HG03571 (cell line): ENCODE measurements around the gene ESPL1.
A peak's percentile ranks its signal among the peaks of the same experiment; 100 is the strongest.

ENCODE experiments used
- ATAC-seq: cut with Tn5 transposase; IDR thresholded peaks from one replicate; pipeline ENCODE4 v1.9.1; 2021; ENCODE audit not compliant: unreplicated experiment

ESPL1 gene

DNA sequence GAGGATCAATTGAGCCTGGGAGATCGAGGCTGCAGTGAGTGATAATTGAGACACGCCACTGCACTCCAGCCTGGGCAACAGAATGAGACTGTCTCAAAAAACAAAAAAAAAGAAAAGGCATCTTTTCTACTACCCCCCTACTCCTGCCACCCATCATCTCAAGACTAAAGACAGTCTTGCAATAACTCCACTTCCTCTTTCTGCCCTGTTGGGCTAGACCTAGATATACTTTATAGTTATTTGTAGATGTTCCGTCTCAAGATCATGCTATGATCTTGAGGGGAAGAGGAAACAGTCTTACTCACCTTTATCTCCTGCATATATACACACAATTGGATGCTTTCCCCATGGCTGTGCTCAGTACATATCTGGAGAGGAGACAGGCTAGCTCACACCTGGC lies 12.1 kb upstream of the ESPL1 start:
- no peak for ATAC-seq

DNA sequence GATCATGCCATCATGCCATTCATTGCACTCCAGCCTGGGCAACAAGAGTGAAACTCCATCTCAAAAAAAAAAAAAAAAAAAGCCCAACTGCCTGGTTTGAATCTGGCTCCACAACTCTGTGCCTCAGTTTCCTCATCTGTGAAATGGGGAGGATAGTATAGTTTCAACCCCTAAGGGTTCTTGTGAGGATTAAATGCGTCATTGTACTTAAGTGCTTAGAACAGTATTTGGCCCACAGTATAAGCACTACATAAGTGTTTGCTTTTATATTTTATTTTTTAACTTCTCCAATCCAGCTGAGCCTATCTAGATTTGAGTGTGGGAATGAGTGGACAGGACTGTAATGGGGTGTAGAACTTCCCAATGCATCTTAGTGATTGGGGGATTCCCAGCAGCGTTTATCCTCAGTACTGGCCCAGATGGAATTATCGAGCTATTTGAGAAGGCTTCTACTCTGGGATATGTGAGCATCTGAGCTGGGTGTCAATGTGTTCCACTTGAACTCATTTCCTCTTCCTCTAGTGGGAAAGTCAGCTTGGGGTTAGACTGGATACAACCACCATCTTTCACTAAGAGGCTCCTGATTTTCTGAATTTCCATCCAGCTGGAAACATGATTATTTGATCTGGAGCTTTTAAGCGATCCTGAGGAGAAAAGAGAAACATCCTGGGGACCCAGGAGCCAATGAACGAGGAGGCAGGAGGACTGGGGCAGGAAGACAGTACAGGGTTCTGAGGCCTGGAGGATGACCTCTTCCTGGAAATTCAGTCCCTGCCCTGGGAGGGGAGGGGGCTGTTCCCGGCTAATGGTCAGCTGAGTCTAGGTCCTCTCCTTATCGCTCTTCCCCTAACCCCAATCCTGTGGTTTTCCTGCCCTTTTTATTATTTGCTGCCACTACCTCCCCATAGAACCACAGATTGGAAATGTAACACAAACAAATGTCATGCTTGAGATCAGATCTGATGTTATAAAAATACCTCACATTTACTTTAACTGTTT lies 9.3 kb upstream of the ESPL1 start:
- no peak for ATAC-seq

DNA sequence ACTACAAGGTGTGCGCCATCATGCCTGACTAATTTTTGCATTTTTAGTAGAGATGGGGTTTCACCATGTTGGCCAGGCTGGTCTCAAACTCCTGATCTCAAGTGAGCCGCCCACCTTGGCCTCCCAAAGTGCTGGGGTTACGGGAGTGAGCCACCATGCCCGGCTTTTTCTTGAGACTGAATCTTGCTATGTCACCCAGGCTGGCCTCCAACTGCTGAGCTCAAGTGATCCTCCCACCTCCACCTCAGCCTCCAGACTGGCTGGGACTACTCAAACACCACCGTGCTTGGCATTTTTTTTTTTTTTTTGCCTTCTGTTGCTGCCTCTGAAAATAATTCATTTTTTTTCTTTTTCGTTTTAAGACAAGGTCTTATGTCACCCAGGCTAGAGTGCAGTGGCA lies 8.2 kb upstream of the ESPL1 start:
- ATAC-seq: no peak

DNA sequence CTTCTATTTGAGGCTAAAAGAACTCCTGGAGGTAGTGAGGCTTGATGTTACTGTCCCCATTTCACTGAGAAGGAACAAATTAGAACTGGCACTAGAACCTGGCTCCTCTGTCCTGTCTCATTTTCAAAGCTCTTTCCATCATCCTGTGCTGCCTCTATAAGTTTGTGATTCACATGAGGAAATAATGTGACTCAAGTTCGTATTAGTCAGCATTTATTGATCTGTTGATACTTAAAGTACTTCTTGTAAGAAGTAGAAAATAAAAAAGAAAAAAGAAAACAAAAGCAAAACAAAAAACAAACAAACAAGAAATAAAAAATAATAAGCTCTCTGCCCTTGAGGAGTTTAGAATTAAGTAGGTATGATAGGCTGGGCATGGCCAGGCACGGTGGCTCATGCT lies 2.3 kb upstream of the ESPL1 start:
- no peak for ATAC-seq

DNA sequence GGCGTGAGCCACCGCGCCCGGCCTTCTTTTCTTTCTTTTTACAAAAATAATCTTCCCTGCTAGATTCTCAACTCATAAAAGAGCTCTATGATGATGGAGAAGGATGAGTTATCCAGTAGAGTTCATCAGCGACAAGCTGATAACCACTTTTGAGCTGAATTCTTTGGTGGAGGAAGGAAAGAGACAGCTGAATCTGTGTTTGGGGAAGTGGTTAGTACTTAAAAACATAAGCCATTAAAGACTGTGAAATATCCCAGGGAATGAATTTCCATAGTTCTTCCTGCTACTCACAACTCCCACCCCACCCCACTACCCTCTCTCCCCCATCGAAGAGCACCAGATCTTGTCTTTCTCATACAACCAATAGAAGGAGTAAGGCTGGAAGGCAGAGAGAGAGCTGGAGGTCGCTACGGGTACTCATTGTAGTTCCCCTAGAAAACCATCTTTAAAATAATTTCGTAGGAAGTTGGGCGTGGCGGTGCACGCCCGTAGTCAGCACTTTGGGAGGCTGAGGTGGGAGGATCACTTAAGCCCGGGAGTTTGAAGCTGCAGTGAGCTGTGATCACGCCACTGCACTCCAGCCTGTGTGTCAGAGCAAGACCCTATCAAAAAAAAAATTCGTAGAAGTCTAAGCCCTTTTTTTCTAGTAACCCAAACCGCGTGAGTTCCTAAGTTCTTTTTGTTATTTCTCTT lies 647 bp upstream of the ESPL1 start:
- ATAC-seq: no peak

DNA sequence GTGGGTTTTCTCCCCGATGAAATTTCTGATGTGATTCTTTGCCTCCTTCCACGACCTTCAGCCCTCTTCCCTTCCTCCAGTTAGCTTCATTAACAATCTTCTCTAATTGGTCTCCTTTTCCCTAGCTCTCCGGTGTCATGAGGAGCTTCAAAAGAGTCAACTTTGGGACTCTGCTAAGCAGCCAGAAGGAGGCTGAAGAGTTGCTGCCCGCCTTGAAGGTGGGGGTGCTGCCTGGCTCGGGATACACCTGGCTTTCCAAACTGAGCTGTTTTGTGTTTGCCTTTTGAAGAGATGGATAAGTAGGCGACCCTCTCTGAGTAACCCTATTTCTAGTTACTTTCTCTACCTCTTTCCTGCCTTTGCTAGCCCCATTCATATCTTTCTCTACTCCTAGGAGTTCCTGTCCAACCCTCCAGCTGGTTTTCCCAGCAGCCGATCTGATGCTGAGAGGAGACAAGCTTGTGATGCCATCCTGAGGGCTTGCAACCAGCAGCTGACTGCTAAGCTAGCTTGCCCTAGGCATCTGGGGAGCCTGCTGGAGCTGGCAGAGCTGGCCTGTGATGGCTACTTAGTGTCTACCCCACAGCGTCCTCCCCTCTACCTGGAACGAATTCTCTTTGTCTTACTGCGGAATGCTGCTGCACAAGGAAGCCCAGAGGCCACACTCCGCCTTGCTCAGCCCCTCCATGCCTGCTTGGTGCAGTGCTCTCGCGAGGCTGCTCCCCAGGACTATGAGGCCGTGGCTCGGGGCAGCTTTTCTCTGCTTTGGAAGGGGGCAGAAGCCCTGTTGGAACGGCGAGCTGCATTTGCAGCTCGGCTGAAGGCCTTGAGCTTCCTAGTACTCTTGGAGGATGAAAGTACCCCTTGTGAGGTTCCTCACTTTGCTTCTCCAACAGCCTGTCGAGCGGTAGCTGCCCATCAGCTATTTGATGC lies 797 bp downstream of the ESPL1 start:
- ATAC-seq: peak; percentile 22

DNA sequence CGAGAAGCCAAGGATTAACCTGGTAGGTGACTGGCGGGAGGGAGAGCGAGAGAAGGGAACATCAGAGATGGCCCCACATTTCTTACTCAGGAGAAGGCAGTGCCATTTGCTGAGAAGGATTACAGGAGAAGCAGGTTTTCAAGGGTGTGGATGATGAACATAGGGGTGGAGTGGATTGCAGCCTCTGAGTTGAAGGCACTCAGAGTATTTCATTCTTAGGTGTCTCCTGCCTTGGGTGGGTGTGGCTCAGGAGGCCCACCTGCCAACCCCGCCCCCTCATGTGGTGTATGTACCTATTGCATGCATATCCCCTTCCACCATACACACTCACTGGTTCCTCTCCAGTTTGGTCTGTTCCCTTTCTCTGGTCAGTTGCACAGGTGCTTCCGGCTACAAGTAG lies 6.3 kb downstream of the ESPL1 start:
- ATAC-seq: no peak

DNA sequence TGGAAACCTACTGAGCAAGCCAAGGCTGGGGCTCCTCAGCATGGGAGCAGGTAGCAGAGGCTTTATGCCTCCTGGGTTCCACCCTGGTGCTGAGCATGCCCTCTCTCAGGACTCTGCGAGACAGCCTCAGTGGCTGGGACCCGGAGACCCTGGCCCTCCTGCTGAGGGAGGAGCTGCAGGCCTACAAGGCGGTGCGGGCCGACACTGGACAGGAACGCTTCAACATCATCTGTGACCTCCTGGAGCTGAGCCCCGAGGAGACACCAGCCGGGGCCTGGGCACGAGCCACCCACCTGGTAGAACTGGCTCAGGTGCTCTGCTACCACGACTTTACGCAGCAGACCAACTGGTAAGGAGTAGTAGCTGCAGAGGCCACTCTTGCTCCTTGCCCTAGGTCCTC lies 8.4 kb downstream of the ESPL1 start:
- ATAC-seq: no peak

DNA sequence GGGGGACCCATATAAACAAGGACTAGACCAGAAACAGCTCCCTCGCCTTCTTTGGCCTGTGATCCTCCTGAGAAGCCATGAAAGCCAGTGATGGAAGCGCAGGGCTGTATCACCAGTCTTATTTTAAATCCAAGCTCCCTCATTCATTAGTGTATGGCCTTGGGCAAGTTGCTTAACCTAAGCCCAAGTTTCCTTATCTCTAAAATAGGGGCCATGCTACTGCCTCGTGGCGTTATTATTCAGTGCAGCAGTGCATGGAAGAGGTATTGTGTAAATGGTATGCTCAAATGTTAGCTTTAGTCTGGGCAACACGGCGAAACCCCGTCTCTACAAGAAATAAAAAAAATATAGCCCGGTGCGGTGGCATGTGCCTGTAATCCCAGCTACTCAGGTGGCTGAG lies 9.9 kb downstream of the ESPL1 start:
- no peak for ATAC-seq

DNA sequence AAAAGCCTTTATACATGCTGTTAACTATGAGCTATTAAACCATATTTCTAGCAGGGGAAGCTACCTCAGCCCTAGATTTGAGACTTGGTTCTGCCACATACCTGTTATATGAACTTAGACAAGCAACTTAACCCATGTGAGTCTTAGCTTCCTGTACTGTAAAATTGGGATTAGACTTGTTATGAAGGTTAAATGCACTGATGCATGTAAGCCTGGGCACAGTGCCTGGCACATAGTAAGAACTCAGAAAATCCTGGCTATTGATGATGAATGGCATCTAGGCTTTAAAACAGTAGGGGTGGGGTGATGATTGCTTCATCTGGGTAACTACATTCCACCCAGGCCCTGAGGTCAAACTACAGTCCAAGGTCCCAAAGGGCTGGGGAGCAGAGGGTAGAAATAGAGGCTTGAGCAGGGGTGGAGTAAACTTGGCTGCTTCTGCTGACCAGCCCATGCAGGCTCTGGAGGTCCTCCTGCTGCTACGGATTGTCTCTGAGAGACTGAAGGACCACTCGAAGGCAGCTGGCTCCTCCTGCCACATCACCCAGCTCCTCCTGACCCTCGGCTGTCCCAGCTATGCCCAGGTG lies 11.3 kb downstream of the ESPL1 start:
- ATAC-seq: no peak

DNA sequence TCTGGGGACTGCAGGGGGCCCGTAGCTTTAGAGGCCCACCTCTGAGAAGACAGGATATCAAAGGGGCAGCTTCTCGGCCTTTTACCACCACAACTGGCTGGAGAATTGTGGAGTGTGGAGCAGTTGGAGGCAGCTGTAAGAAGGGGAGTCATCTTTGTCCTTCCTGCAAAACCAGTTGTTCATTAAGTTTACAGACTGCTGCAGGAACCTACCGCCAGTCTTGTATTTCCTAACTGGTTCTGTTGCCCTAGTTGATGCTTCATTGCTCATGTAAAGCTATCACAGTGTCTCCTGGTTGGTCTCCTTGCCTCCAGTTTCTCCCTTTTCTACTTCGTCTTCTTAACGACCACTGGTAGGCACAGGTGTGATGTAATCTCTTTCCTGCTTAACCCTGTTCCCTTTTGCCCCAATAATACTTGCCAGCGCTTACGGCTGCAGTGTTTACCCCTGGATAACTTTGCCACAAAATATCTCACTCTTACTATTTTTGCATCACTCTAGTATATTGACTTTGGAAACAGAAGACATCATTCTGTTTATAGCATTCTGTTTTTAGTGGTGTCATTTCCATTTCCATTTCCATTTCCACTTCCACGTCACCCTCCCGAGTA lies 11.9 kb downstream of the ESPL1 start:
- ATAC-seq: no peak

DNA sequence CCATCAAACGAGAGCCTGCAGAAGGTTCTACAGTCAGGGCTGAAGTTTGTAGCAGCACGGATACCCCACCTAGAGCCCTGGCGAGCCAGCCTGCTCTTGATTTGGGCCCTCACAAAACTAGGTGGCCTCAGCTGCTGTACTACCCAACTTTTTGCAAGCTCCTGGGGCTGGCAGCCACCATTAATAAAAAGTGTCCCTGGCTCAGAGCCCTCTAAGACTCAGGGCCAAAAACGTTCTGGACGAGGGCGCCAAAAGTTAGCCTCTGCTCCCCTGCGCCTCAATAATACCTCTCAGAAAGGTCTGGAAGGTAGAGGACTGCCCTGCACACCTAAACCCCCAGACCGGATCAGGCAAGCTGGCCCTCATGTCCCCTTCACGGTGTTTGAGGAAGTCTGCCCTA lies 18.3 kb downstream of the ESPL1 start:
- ATAC-seq: no peak

DNA sequence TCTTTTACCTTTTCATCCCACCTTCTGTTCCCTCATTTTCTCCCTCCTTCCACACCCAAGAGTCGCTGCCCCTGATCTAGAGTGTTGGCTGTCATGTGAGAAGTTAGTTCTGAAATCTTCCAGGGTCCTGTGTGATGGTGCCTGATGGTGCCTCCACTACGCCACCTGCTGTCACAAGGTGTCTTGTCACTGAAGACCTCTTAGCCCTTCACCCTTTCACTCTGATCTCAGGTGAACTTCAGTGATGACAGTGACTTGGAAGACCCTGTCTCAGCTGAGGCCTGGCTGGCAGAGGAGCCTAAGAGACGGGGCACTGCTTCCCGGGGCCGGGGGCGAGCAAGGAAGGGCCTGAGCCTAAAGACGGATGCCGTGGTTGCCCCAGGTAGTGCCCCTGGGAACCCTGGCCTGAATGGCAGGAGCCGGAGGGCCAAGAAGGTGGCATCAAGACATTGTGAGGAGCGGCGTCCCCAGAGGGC lies 19.7 kb downstream of the ESPL1 start:
- no peak for ATAC-seq

DNA sequence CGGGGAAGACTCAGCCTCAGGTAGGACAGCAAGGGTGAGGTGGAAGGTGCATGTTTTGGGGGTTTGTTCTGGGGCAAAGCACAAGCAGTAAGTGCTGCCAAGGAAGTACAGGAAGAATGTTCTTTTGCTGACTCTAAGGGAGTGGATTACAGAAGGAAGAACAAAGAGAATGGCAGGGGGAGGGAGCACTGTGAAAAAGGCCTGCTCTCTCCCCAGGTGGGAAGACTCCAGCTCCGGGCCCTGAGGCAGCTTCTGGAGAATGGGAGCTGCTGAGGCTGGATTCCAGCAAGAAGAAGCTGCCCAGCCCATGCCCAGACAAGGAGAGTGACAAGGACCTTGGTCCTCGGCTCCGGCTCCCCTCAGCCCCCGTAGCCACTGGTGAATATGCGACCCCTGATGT lies 20.2 kb downstream of the ESPL1 start:
- ATAC-seq: no peak

DNA sequence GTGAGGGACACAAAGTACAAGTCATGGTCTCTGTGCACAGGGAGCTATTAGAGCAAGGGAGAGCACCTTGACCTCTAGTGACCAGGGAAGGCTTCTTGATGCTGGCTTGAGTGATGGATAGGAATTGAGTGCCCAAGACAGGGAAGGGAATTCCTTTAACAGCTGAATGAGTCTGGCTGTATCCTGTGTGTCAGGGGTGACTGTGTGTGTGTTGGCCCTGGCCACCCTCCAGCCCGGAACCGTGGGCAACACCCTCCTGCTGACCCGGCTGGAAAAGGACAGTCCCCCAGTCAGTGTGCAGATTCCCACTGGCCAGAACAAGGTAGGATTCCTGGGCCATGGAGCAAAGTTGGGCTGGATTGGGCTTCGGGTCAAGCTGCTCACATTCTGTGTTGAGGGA lies 21.8 kb downstream of the ESPL1 start:
- ATAC-seq: no peak

DNA sequence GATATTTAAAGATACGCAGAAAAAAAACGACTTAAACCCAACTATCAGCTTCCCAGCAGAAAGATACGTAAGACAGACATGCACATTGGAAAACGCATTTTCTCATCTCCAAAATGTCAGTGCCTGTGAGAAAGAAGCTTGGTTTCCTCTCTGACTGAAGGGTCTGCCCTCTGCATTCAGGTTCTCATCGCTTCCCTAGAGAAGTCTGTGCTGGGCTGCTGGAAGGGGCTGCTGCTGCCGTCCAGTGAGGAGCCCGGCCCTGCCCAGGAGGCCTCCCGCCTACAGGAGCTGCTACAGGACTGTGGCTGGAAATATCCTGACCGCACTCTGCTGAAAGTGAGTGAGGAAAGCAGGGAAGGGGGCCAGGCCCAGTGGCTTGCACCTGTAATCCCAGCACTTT lies 22.6 kb downstream of the ESPL1 start:
- ATAC-seq: no peak

DNA sequence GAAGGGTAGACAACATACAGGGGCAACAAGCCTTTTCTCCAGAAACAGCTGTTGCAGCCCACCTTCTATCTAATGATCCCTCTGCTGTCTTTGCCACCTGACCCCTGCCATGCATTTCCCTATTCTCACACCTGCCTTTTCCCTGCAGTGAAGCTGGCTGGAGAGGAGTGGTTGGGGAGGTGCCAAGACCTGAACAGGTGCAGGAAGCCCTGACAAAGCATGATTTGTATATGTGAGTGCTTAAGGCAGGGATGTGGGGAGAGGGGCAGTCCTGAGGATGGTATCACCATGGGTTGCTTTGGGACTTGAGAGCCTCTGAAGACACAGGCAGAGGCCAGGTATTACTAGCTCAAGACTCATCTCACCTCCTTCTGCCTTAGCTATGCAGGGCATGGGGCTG lies 24.3 kb downstream of the ESPL1 start:
- no peak for ATAC-seq

DNA sequence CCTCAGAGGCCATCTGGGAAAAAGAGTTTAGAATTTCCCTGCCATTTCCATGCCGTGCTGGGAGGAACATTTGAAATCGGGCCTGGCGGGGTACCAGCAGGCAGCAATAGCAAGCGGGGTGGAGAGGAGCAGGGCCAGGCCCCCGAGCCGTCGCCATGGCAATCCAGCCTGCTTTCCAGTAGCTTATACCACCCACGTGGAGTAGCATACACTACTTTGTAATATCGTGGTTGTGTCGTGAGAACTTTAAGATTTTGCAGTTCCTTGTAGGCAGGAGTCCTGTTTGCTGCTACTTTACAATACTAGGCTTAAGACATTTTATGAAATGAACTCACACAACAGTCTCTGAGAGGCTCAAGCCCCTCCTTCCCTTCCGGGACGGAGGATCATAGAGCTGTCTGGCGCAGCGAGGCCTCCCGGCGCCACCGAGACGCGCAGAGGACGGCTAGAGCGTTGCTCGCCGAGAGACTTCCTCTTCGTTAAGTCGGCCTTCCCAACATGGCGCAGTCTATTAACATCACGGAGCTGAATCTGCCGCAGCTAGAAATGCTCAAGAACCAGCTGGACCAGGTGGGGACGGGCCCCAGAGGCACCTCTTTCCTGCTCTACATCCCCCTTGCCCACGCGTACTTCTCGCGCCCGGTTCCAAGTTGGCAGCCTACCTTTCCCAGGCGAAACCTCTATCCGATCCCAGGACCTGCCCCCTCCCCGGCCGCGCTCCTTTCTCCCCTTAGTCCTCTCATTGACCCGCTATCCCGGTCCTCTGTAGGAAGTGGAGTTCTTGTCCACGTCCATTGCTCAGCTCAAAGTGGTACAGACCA lies 27.2 kb downstream of the ESPL1 start, which contains the start of gene PFDN5:
PFDN5 (plus strand) TSS at position 473 of the 821 bp plus-strand sequence; CDS start at position 499, 26 bp downstream.
- ATAC-seq: peak; percentile 73

DNA sequence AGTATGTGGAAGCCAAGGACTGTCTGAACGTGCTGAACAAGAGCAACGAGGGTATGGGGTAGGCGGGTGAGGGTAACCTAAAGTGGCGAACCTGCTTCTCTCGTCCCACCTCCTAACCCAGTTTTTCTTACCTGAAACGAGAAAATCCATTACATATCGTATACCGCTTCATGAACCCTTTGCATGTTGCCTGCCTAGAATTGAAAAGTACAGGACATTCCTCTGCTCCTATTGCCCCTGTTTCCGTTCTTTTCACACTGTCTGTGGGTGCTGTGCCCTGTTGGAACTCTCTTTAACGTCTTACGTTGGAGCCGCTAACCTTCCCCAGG lies 27.8 kb downstream of the ESPL1 start:
- ATAC-seq: no peak
